ENCODE data around the gene SNX15. TPM values are rescaled to one million over a fixed set of nuclear protein-coding genes. Genes with fewer than 3 reads are reported as not detected.

SNX15 gene
- total RNA-seq, 1 experiment from 2014 or later: 21.0 TPM

GRCh38 chr11:65053827-65054508 is 26.7 kb downstream of the SNX15 start:
- BruUV-seq (replicated peaks): no TSS peak
- no peak for DNase-seq (ENCODE audit: unreplicated experiment)
- H3K27ac Mint-ChIP-seq (ENCODE audit: low read depth, unreplicated experiment): no peak overlapping the region
- no peak overlapping the region for H3K4me3 Mint-ChIP-seq (ENCODE audit: unreplicated experiment)
- no peak for TF ChIP-seq CTCF (IDR thresholded peaks at IDR 0.05; ENCODE audit: unreplicated experiment)
- ChIA-PET POLR2A (interaction anchor here (0.6 kb wide), 1 partner anchor 41 kb away, joined by 3 read pairs; no protein-coding TSS in a partner anchor), CTCF (no interaction called here)
- H3K4me1 Mint-ChIP-seq (ENCODE audit: insufficient read depth, unreplicated experiment): no peaks in the 10 kb centered on the region
- no peaks in the 10 kb centered on the region for H3K36me3 Mint-ChIP-seq (ENCODE audit: insufficient read depth, unreplicated experiment)
- H3K27me3 Mint-ChIP-seq (ENCODE audit: insufficient read depth, unreplicated experiment): no peaks in the 10 kb centered on the region
- intact Hi-C loops (cut with micrococcal nuclease): no loop called here
- H3K9me3 Mint-ChIP-seq (ENCODE audit: unreplicated experiment): no peaks in the 10 kb centered on the region

- no TSS peak for BruUV-seq (replicated peaks)
- no peaks in the 10 kb centered on the region for H3K27me3 Mint-ChIP-seq (ENCODE audit: insufficient read depth, unreplicated experiment)
- intact Hi-C loops (cut with micrococcal nuclease): no loop called here
- TF ChIP-seq CTCF (IDR thresholded peaks at IDR 0.05; ENCODE audit: unreplicated experiment): no peak
- no peak overlapping the region for H3K27ac Mint-ChIP-seq (ENCODE audit: low read depth, unreplicated experiment)
- ChIA-PET CTCF (no interaction called here), POLR2A (interaction anchor here (0.7 kb wide), 1 partner anchor 862 kb away, joined by 3 read pairs; no protein-coding TSS in a partner anchor)
- no peak overlapping the region for H3K4me3 Mint-ChIP-seq (ENCODE audit: unreplicated experiment)
- H3K36me3 Mint-ChIP-seq (ENCODE audit: insufficient read depth, unreplicated experiment): no peaks in the 10 kb centered on the region
- H3K4me1 Mint-ChIP-seq (ENCODE audit: insufficient read depth, unreplicated experiment): no peaks in the 10 kb centered on the region
- no peaks in the 10 kb centered on the region for H3K9me3 Mint-ChIP-seq (ENCODE audit: unreplicated experiment)
- no peak for DNase-seq (ENCODE audit: unreplicated experiment)
Measured at GRCh38 chr11:65055538-65055937, 28.3 kb downstream of the SNX15 start.

DNA sequence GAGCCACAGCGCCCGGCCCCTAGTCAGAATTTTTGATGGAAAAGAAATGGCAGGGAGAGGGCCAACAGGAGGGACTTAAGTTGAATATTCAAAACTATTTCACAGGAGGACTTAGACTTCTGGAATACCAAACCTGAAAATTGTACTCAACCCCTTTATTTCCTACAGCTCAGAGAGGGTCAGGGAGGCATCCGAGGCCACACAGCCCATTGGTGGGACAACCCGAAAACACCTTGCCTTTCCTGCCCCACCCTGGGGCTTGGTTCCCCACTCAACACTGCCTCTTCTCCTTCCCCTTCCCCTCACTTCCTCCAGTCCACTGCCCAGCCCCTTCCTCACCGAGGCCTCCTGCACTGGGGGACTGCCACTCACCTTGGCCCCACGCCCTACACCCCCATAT is 29.8 kb downstream of the SNX15 start:
- Mint-ChIP-seq H3K27ac (ENCODE audit: low read depth, unreplicated experiment) (no peak overlapping the region), H3K4me1 (ENCODE audit: insufficient read depth, unreplicated experiment) (no peaks in the 10 kb centered on the region), H3K9me3 (ENCODE audit: unreplicated experiment) (no peaks in the 10 kb centered on the region), H3K36me3 (ENCODE audit: insufficient read depth, unreplicated experiment) (no peaks in the 10 kb centered on the region), H3K27me3 (ENCODE audit: insufficient read depth, unreplicated experiment) (no peaks in the 10 kb centered on the region), H3K4me3 (ENCODE audit: unreplicated experiment) (no peak overlapping the region)
- intact Hi-C loops (cut with micrococcal nuclease): no loop called here
- DNase-seq (ENCODE audit: unreplicated experiment): no peak
- BruUV-seq (replicated peaks): no TSS peak
- POLR2A ChIA-PET: no interaction called here
- CTCF ChIA-PET: interaction anchor here (0.7 kb wide), 1 partner anchor 53 kb away, joined by 3 read pairs; no protein-coding TSS in a partner anchor
- TF ChIP-seq CTCF (IDR thresholded peaks at IDR 0.05; ENCODE audit: unreplicated experiment): no peak

- CTCF ChIA-PET: interaction anchor here (0.6 to 1.2 kb wide), 3 partner anchors 17 to 53 kb away, joined by 3 read pairs; no protein-coding TSS in a partner anchor
- H3K4me3 Mint-ChIP-seq (ENCODE audit: unreplicated experiment): no peak overlapping the region
- BruUV-seq (replicated peaks): no TSS peak
- H3K36me3 Mint-ChIP-seq (ENCODE audit: insufficient read depth, unreplicated experiment): no peaks in the 10 kb centered on the region
- no peak for TF ChIP-seq CTCF (IDR thresholded peaks at IDR 0.05; ENCODE audit: unreplicated experiment)
- no peak for DNase-seq (ENCODE audit: unreplicated experiment)
- no peaks in the 10 kb centered on the region for H3K4me1 Mint-ChIP-seq (ENCODE audit: insufficient read depth, unreplicated experiment)
- POLR2A ChIA-PET: no interaction called here
- H3K27me3 Mint-ChIP-seq (ENCODE audit: insufficient read depth, unreplicated experiment): no peaks in the 10 kb centered on the region
- no peak overlapping the region for H3K27ac Mint-ChIP-seq (ENCODE audit: low read depth, unreplicated experiment)
- H3K9me3 Mint-ChIP-seq (ENCODE audit: unreplicated experiment): no peaks in the 10 kb centered on the region
- intact Hi-C loops (cut with micrococcal nuclease): no loop called here
Measured at GRCh38 chr11:65057526-65057925, 30.3 kb downstream of the SNX15 start.

Measured in MCF 10A (cell line).